Skeletal muscle tissue (tissue), 4 donors: ENCODE measurements around the gene CCND2. TPM values are rescaled to one million over a fixed set of nuclear protein-coding genes. Genes with fewer than 3 reads are reported as not detected.

Experiments used
- H3K27ac ChIP-seq: one replicate; pipeline ENCODE4 v1.7.0; 2013; ENCODE audit warnings: mild to moderate bottlenecking, low read depth, low read length, inconsistent platforms
- H3K27me3 ChIP-seq, 3 donors: one replicate each; pipeline ENCODE4 v1.7.0; 2013; ENCODE audit warnings: low read length in 3 of 3; ENCODE audit not compliant: control insufficient read depth in 3 of 3, insufficient read depth in 3 of 3
- H3K36me3 ChIP-seq, 3 donors: one replicate each; pipeline ENCODE4 v1.7.0; 2013; ENCODE audit warnings: low read length in 3 of 3; ENCODE audit not compliant: control insufficient read depth in 3 of 3, insufficient read depth in 3 of 3
- H3K4me1 ChIP-seq, 3 donors: one replicate each; pipeline ENCODE4 v1.7.0; 2013; ENCODE audit warnings: low read length in 3 of 3, mild to moderate bottlenecking in 3 of 3; ENCODE audit not compliant: control insufficient read depth in 3 of 3, insufficient read depth in 3 of 3
- H3K4me3 ChIP-seq, 3 donors: one replicate each; pipeline ENCODE4 v1.7.0; 2013; ENCODE audit warnings: low read length in 3 of 3
- H3K9ac ChIP-seq, 3 donors: one replicate each; pipeline ENCODE4 v1.7.0; 2013; ENCODE audit warnings: low read length in 3 of 3, mild to moderate bottlenecking in 3 of 3, moderate library complexity in 2 of 3, low read depth in 1 of 3
- H3K9me3 ChIP-seq, 3 donors: one replicate each; pipeline ENCODE4 v1.7.0; 2013; ENCODE audit warnings: low read length in 3 of 3; ENCODE audit not compliant: control insufficient read depth in 3 of 3
- total RNA-seq: library from RNA; depleted of rRNA; stranded (reverse); fragments of >200 nt; gene quantifications from one replicate; pipeline ENCODE4 v1.2.3, GENCODE V29; 2014
- donor health status: Osteomylitis.

The CCND2 gene
- total RNA-seq, 1 donor from 2014 or later, result 152 TPM

GRCh38 chr12:4251967-4252366, 21.6 kb upstream of the CCND2 start:
- Histone ChIP-seq H3K27me3 (peaks cover 9 to 23% (median 22%) of the 10 kb centered on the region in 3 donors), H3K4me3 (no peak overlapping the region), H3K27ac (no peak overlapping the region), H3K4me1 (no peaks in the 10 kb centered on the region), H3K9me3 (no peaks in the 10 kb centered on the region), H3K36me3 (no peaks in the 10 kb centered on the region), H3K9ac (no peak overlapping the region)

- Histone ChIP-seq H3K27ac (no peak overlapping the region), H3K4me3 (no peak overlapping the region), H3K9me3 (no peaks in the 10 kb centered on the region), H3K36me3 (no peaks in the 10 kb centered on the region), H3K4me1 (no peaks in the 10 kb centered on the region), H3K27me3 (peaks cover 9 to 23% (median 22%) of the 10 kb centered on the region in 3 donors), H3K9ac (no peak overlapping the region)
Observed at GRCh38 chr12:4252601-4253000, 21.0 kb upstream of the CCND2 start.

- H3K9me3 ChIP-seq, result no peaks in the 10 kb centered on the region
- peaks cover 6 to 18% (median 16%) of the 10 kb centered on the region in 3 donors for H3K27me3 ChIP-seq
- no peaks in the 10 kb centered on the region for H3K36me3 ChIP-seq
- H3K9ac ChIP-seq, result no peak overlapping the region
- H3K27ac ChIP-seq, result no peak overlapping the region
- H3K4me3 ChIP-seq, result no peak overlapping the region
- H3K4me1 ChIP-seq, result no peaks in the 10 kb centered on the region
Observed at GRCh38 chr12:4256043-4256826, 17.3 kb upstream of the CCND2 start.

- Histone ChIP-seq H3K4me3 (no peak overlapping the region), H3K9me3 (no peaks in the 10 kb centered on the region), H3K9ac (no peak overlapping the region), H3K27ac (no peak overlapping the region), H3K36me3 (no peaks in the 10 kb centered on the region), H3K4me1 (no peaks in the 10 kb centered on the region), H3K27me3 (peaks cover 4 to 15% (median 12%) of the 10 kb centered on the region in 3 donors)
Observed at GRCh38 chr12:4257442-4257841, 16.1 kb upstream of the CCND2 start.

- H3K27me3 ChIP-seq, result peaks cover 0 to 10% (median 7%) of the 10 kb centered on the region in 3 donors
- H3K4me1 ChIP-seq, result no peaks in the 10 kb centered on the region
- H3K27ac ChIP-seq, result no peak overlapping the region
- no peaks in the 10 kb centered on the region for H3K9me3 ChIP-seq
- no peak overlapping the region for H3K9ac ChIP-seq
- H3K36me3 ChIP-seq, result no peaks in the 10 kb centered on the region
- H3K4me3 ChIP-seq, result no peak overlapping the region
Observed at GRCh38 chr12:4259099-4259498, 14.5 kb upstream of the CCND2 start.

- no peaks in the 10 kb centered on the region for H3K36me3 ChIP-seq
- no peaks in the 10 kb centered on the region for H3K4me1 ChIP-seq
- H3K27me3 ChIP-seq, result peaks cover 10 to 13% (median 12%) of the 10 kb centered on the region in 3 donors
- H3K27ac ChIP-seq, result no peak overlapping the region
- no peaks in the 10 kb centered on the region for H3K9me3 ChIP-seq
- no peak overlapping the region for H3K4me3 ChIP-seq
- no peak overlapping the region for H3K9ac ChIP-seq
Observed at GRCh38 chr12:4261655-4262054, 11.9 kb upstream of the CCND2 start.

- no peak overlapping the region for H3K9ac ChIP-seq
- H3K4me1 ChIP-seq, result peaks cover 4 to 12% (median 6%) of the 10 kb centered on the region in 3 donors
- H3K36me3 ChIP-seq, result no peaks in the 10 kb centered on the region
- H3K27ac ChIP-seq, result no peak overlapping the region
- H3K9me3 ChIP-seq, result no peaks in the 10 kb centered on the region
- H3K4me3 ChIP-seq, result no peak overlapping the region
- H3K27me3 ChIP-seq, result peaks cover 33 to 39% (median 35%) of the 10 kb centered on the region in 3 donors
Observed at GRCh38 chr12:4265280-4265679, 8.3 kb upstream of the CCND2 start.

- Histone ChIP-seq H3K4me1 (peaks cover 11 to 21% (median 17%) of the 10 kb centered on the region in 3 donors), H3K36me3 (no peaks in the 10 kb centered on the region), H3K27me3 (peaks cover 42 to 53% (median 50%) of the 10 kb centered on the region in 3 donors)
Observed at GRCh38 chr12:4266990-4267389, 6.6 kb upstream of the CCND2 start.

GRCh38 chr12:4267704-4268328, 5.7 kb upstream of the CCND2 start:
- Histone ChIP-seq H3K9ac (no peak overlapping the region), H3K27me3 (peaks cover 49 to 57% (median 57%) of the 10 kb centered on the region in 3 donors), H3K9me3 (no peaks in the 10 kb centered on the region), H3K36me3 (no peaks in the 10 kb centered on the region), H3K4me1 (peaks cover 18 to 29% (median 24%) of the 10 kb centered on the region in 3 donors), H3K27ac (no peak overlapping the region), H3K4me3 (no peak overlapping the region)

More at GRCh38 chr12:4266990-4267389, 6.6 kb upstream of the CCND2 start:
- Histone ChIP-seq H3K9me3 (no peaks in the 10 kb centered on the region), H3K4me3 (no peak overlapping the region), H3K9ac (no peak overlapping the region), H3K27ac (no peak overlapping the region)
